Parathyroid adenoma (tissue), 2 donors: ENCODE measurements around the gene MAPT.

Source experiments
- H2AFZ ChIP-seq: fragments of 300-600 bp; sonication (generic); one replicate; pipeline ENCODE4 v1.7.0; 2017; ENCODE audit warnings: antibody characterized with exemption, mild to moderate bottlenecking
- H3K27ac ChIP-seq: fragments of 300-600 bp; sonication (generic); one replicate; pipeline ENCODE4 v1.7.0; 2017
- H3K27me3 ChIP-seq: fragments of 300-600 bp; sonication (generic); one replicate; pipeline ENCODE4 v1.7.0; 2017; ENCODE audit warnings: low read length; ENCODE audit not compliant: control insufficient read depth, insufficient read depth
- H3K36me3 ChIP-seq: fragments of 300-600 bp; sonication (generic); one replicate; pipeline ENCODE4 v1.7.0; 2017; ENCODE audit warnings: low read length; ENCODE audit not compliant: control insufficient read depth, insufficient read depth
- H3K4me1 ChIP-seq: fragments of 300-600 bp; sonication (generic); one replicate; pipeline ENCODE4 v1.7.0; 2017; ENCODE audit warnings: control low read depth
- H3K4me2 ChIP-seq: fragments of 300-600 bp; sonication (generic); one replicate; pipeline ENCODE4 v1.7.0; 2017; ENCODE audit warnings: low read length
- H3K4me3 ChIP-seq: fragments of 300-600 bp; sonication (generic); one replicate; pipeline ENCODE4 v1.7.0; 2017; ENCODE audit warnings: low read depth, low read length
- H3K79me2 ChIP-seq: fragments of 300-600 bp; sonication (generic); one replicate; pipeline ENCODE4 v1.7.0; 2017; ENCODE audit warnings: control low read depth
- H3K9ac ChIP-seq: fragments of 300-600 bp; sonication (generic); one replicate; pipeline ENCODE4 v1.7.0; 2017; ENCODE audit warnings: mild to moderate bottlenecking
- H3K9me3 ChIP-seq: fragments of 300-600 bp; sonication (generic); one replicate; pipeline ENCODE4 v1.7.0; 2017; ENCODE audit warnings: low read length; ENCODE audit not compliant: control insufficient read depth
- CTCF ChIP-seq: fragments of 300-600 bp; sonication (generic); IDR thresholded peaks from one replicate; pipeline ENCODE4 v1.7.0; 2017; ENCODE audit warnings: antibody characterized with exemption, mild to moderate bottlenecking
- donor health status: primary hyperparathyroidism.

The MAPT gene

GRCh38 chr17:46028374-46028773, 134.0 kb downstream of the MAPT start:
- Histone ChIP-seq H3K4me2 (no peak overlapping the region), H3K9ac (no peak overlapping the region), H3K4me1 (peaks cover 6% of the 10 kb centered on the region), H3K9me3 (no peaks in the 10 kb centered on the region), H2AFZ (no peak overlapping the region), H3K36me3 (no peaks in the 10 kb centered on the region), H3K79me2 (no peaks in the 10 kb centered on the region), H3K27ac (no peak overlapping the region), H3K4me3 (no peak overlapping the region), H3K27me3 (no peaks in the 10 kb centered on the region)
- TF ChIP-seq CTCF = no peak

GRCh38 chr17:46028981-46029565, 134.7 kb downstream of the MAPT start:
- no peak overlapping the region for H3K27ac ChIP-seq
- H3K79me2 ChIP-seq = no peaks in the 10 kb centered on the region
- H2AFZ ChIP-seq = no peak overlapping the region
- H3K27me3 ChIP-seq = no peaks in the 10 kb centered on the region
- no peak overlapping the region for H3K4me3 ChIP-seq
- no peaks in the 10 kb centered on the region for H3K9me3 ChIP-seq
- H3K9ac ChIP-seq = no peak overlapping the region
- peaks cover 6% of the 10 kb centered on the region for H3K4me1 ChIP-seq
- TF ChIP-seq CTCF = no peak
- H3K4me2 ChIP-seq = no peak overlapping the region
- H3K36me3 ChIP-seq = no peaks in the 10 kb centered on the region

GRCh38 chr17:46029627-46030026, 135.3 kb downstream of the MAPT start:
- H2AFZ ChIP-seq = no peak overlapping the region
- H3K36me3 ChIP-seq = no peaks in the 10 kb centered on the region
- no peak overlapping the region for H3K4me3 ChIP-seq
- no peak overlapping the region for H3K4me2 ChIP-seq
- TF ChIP-seq CTCF = no peak
- H3K27me3 ChIP-seq = no peaks in the 10 kb centered on the region
- no peaks in the 10 kb centered on the region for H3K9me3 ChIP-seq
- H3K4me1 ChIP-seq = peaks cover 6% of the 10 kb centered on the region
- H3K27ac ChIP-seq = no peak overlapping the region
- H3K9ac ChIP-seq = no peak overlapping the region
- H3K79me2 ChIP-seq = no peaks in the 10 kb centered on the region

- H3K4me3 ChIP-seq = no peak overlapping the region
- no peak for TF ChIP-seq CTCF
- H3K27me3 ChIP-seq = no peaks in the 10 kb centered on the region
- no peak overlapping the region for H3K9ac ChIP-seq
- H3K4me2 ChIP-seq = no peak overlapping the region
- no peak overlapping the region for H2AFZ ChIP-seq
- H3K79me2 ChIP-seq = no peaks in the 10 kb centered on the region
- no peaks in the 10 kb centered on the region for H3K36me3 ChIP-seq
- H3K4me1 ChIP-seq = peaks cover 6% of the 10 kb centered on the region
- H3K27ac ChIP-seq = no peak overlapping the region
- H3K9me3 ChIP-seq = no peaks in the 10 kb centered on the region
Measured at GRCh38 chr17:46030752-46031151, 136.4 kb downstream of the MAPT start.

- H3K27ac ChIP-seq = no peak overlapping the region
- H3K4me3 ChIP-seq = no peak overlapping the region
- no peak overlapping the region for H3K4me2 ChIP-seq
- no peak for TF ChIP-seq CTCF
- no peaks in the 10 kb centered on the region for H3K79me2 ChIP-seq
- no peaks in the 10 kb centered on the region for H3K36me3 ChIP-seq
- H3K9me3 ChIP-seq = no peaks in the 10 kb centered on the region
- H3K9ac ChIP-seq = no peak overlapping the region
- peaks cover 6% of the 10 kb centered on the region for H3K4me1 ChIP-seq
- no peak overlapping the region for H2AFZ ChIP-seq
- H3K27me3 ChIP-seq = no peaks in the 10 kb centered on the region
Measured at GRCh38 chr17:46031440-46031839, 137.1 kb downstream of the MAPT start.
